Motor neuron (in vitro differentiated cells): ENCODE data around the gene PIK3C3. TPM values are rescaled to one million over a fixed set of nuclear protein-coding genes. Genes with fewer than 3 reads are reported as not detected.

Experiments used
- ATAC-seq, 8 experiments: fragments of 200-7000 bp; cut with Tn5 transposase; replicated peaks in 6 of 8; 2 replicates each; pipeline ENCODE4 v1.8.0; 2021; ENCODE audit warnings: mild to moderate bottlenecking in 8 of 8, moderate library complexity in 8 of 8
- H3K27ac ChIP-seq, 2 donors: fragments of 250-450 bp; sonication (Bioruptor Pico); 2 replicates each; pipeline ENCODE4 v1.9.0; 2021; ENCODE audit warnings: antibody characterized with exemption in 2 of 2, mild to moderate bottlenecking in 2 of 2, moderate library complexity in 1 of 2
- H3K4me1 ChIP-seq, 2 donors: fragments of 250-450 bp; sonication (Bioruptor Pico); replicated peaks in 1 of 2; 2 replicates each; pipeline ENCODE4 v1.6.1; 2021; ENCODE audit warnings: antibody characterized with exemption in 2 of 2, mild to moderate bottlenecking in 2 of 2, moderate library complexity in 1 of 2
- H3K4me3 ChIP-seq, 5 donors: fragments of 250-450 bp; sonication (Bioruptor Pico); 2 replicates each; pipeline ENCODE4 v1.9.0; 2021; ENCODE audit warnings: antibody characterized with exemption in 5 of 5, mild to moderate bottlenecking in 5 of 5, moderate library complexity in 4 of 5
- WGBS, 10 experiments: fragments of 450-650 bp; shearing (Covaris generic); methylation state at CpG; one replicate each; pipeline ENCODE4 v1.0.0; 2022; 5-methylcytosine and 5-hydroxymethylcytosine counted together
- in situ Hi-C, 9 experiments: fragments of 400-800 bp; cut with MboI; loops; one replicate each; pipeline ENCODE4 v1.15.0; 2021; ENCODE audit warnings: low sequenced_read_pairs in 9 of 9, low pct_unique_long_range_greater_than_20kb in 2 of 9; ENCODE audit not compliant: unreplicated experiment in 9 of 9
- total RNA-seq, 8 experiments: library from RNA; unstranded; fragments of 300-600 nt; gene quantifications; 2 replicates each; pipeline versions ENCODE4 v1.2.3 to v1.2.4, GENCODE V29; 2022

PIK3C3 gene
- total RNA-seq, 8 experiments from 2014 or later = 28.0 to 125 (median 37.5) TPM

DNA sequence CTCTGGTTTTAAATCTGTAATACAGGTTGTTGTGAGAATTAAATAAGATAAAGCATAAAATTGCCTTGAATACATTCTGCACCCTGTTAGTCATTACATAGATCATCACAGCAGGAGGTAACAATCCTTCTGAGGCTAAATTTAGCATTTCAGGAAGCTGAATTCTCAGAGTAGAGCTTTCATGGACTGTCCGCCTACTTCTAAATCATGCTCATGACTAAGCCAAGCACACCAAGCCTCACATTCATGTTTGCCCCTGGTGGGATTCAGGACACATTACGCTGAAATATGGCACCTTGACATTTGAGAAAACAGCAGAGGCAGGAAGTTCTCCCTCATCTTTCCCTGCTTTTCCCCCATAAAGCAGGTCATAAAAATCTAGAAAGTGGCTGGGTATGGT is 16.6 kb upstream of the PIK3C3 start:
- no peak overlapping the region for H3K27ac ChIP-seq
- H3K4me3 ChIP-seq = no peak overlapping the region
- peak; percentile 32 to 99 (median 53) for ATAC-seq
- in situ Hi-C loops = no loop called here
- peaks cover 0 to 6% of the 10 kb centered on the region in 2 donors for H3K4me1 ChIP-seq
- 24 to 100% (median 75%) methylated on average over 1 to 2 of the region's 2 CpGs; no CpG with 5 or more reads in 2 of the 10 experiments for WGBS, 10 experiments

DNA sequence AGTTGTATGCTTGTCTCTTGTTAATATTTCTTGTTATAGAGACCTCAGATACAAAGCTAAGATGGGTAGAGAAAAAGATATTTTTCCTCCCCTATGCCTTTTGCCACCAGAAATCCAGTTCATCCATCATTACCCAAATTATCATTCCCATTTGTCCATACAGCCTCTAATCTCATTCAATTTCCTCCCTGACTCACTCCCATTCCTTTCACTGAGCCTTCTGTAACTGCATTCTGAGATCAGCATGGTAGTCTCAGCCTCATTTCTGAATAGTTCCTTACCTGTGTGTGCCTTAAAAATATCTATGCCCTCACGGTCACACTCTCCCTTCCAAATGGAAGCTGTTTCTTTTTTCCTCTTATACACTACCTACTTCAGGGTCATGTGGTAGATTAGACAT is 15.7 kb upstream of the PIK3C3 start:
- WGBS, 10 experiments = 50 to 100% (median 100%) methylated on average over 1 of the region's 1 CpG; no CpG with 5 or more reads in 1 of the 10 experiments
- Histone ChIP-seq H3K4me3 (no peak overlapping the region), H3K27ac (no peak overlapping the region), H3K4me1 (peaks cover 0 to 6% of the 10 kb centered on the region in 2 donors)
- in situ Hi-C loops = no loop called here
- ATAC-seq = no peak

DNA sequence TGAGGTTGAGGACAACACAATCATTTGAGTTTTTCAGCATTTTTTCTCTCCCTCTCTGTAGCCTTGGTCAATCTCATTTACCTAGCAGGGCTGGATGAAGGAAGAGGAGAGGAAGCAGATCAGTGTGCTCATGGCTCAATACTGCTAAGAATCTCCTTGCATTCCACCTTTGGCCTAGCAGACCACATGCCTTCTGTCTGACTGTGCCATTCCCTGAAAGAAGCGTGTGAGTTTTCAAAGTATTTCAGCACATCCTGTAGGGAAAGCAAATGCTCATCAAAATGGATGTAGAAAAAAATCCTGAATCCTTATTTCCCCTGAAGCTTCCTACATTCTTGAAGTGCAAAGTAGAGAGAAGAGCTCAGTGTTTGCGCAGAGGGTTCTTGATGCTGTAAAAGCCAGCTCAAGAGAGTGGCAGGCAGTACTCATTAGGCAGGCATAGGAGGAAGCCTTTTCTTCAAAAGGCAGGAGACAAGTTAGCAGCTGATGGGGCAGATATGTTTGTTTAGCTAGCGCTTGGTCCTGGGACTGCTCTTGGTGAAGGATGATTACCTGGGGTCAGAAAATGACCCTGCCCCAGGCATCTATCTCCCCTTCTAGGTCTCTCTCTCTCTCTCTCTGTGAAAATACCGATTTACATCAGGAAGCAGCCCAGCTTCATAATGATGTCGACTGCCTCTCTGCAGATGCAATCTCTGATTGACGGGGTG is 14.4 kb upstream of the PIK3C3 start:
- WGBS, 10 experiments = 10 to 91% (median 66%) methylated on average over 1 to 6 of the region's 6 CpGs; no CpG with 5 or more reads in 2 of the 10 experiments
- ATAC-seq = peak in 4 of 8 experiments; percentile 15 to 36 (median 22)
- H3K4me1 ChIP-seq = peaks cover 0 to 6% of the 10 kb centered on the region in 2 donors
- in situ Hi-C loops = no loop called here
- H3K27ac ChIP-seq = no peak overlapping the region
- H3K4me3 ChIP-seq = no peak overlapping the region

GRCh38 chr18:41942254-41942653 is 12.8 kb upstream of the PIK3C3 start:
- 0 to 93% (median 38%) methylated on average over 2 of the region's 2 CpGs; no CpG with 5 or more reads in 5 of the 10 experiments for WGBS, 10 experiments
- H3K4me1 ChIP-seq = peaks cover 0 to 3% of the 10 kb centered on the region in 2 donors
- H3K27ac ChIP-seq = no peak overlapping the region
- in situ Hi-C loops = no loop called here
- ATAC-seq = no peak
- no peak overlapping the region for H3K4me3 ChIP-seq

GRCh38 chr18:41948544-41949110 is 6.4 kb upstream of the PIK3C3 start:
- ATAC-seq = no peak
- Histone ChIP-seq H3K4me1 (no peaks in the 10 kb centered on the region), H3K4me3 (no peak overlapping the region), H3K27ac (no peak overlapping the region)
- in situ Hi-C loops = no loop called here
- 43 to 100% (median 85%) methylated on average over 1 to 3 of the region's 3 CpGs; no CpG with 5 or more reads in 1 of the 10 experiments for WGBS, 10 experiments

GRCh38 chr18:41949206-41949920 is 5.7 kb upstream of the PIK3C3 start:
- ATAC-seq = no peak
- Histone ChIP-seq H3K4me3 (no peak overlapping the region), H3K27ac (no peak overlapping the region), H3K4me1 (no peaks in the 10 kb centered on the region)
- 67 to 100% (median 90%) methylated on average over 1 to 2 of the region's 2 CpGs; no CpG with 5 or more reads in 1 of the 10 experiments for WGBS, 10 experiments
- in situ Hi-C loops = no loop called here

- peak overlapping the region in 1 of 2 donors; percentile 69 for H3K27ac ChIP-seq
- H3K4me1 ChIP-seq = peaks cover 8 to 19% of the 10 kb centered on the region in 2 donors
- in situ Hi-C loops = no loop called here
- peak overlapping the region; percentile 53 to 71 (median 57) for H3K4me3 ChIP-seq
- ATAC-seq = peak in 3 of 8 experiments; percentile 10 to 40 (median 31)
- WGBS, 10 experiments = 0 to 20% (median 7%) methylated on average over 2 to 11 of the region's 11 CpGs
Measured at GRCh38 chr18:41955688-41956087, 654 bp downstream of the PIK3C3 start.

- in situ Hi-C loops = no loop called here
- WGBS, 10 experiments = 82 to 100% (median 100%) methylated on average over 1 of the region's 1 CpG; no CpG with 5 or more reads in 1 of the 10 experiments
- no peak for ATAC-seq
- peaks cover 8 to 19% of the 10 kb centered on the region in 2 donors for H3K4me1 ChIP-seq
- no peak overlapping the region for H3K27ac ChIP-seq
- no peak overlapping the region for H3K4me3 ChIP-seq
Measured at GRCh38 chr18:41959045-41959444, 4.0 kb downstream of the PIK3C3 start.

- H3K27ac ChIP-seq = no peak overlapping the region
- 28 to 100% (median 95%) methylated on average over 3 to 7 of the region's 7 CpGs for WGBS, 10 experiments
- in situ Hi-C loops = no loop called here
- no peaks in the 10 kb centered on the region for H3K4me1 ChIP-seq
- ATAC-seq = no peak
- H3K4me3 ChIP-seq = no peak overlapping the region
Measured at GRCh38 chr18:41965634-41966255, 10.7 kb downstream of the PIK3C3 start.

DNA sequence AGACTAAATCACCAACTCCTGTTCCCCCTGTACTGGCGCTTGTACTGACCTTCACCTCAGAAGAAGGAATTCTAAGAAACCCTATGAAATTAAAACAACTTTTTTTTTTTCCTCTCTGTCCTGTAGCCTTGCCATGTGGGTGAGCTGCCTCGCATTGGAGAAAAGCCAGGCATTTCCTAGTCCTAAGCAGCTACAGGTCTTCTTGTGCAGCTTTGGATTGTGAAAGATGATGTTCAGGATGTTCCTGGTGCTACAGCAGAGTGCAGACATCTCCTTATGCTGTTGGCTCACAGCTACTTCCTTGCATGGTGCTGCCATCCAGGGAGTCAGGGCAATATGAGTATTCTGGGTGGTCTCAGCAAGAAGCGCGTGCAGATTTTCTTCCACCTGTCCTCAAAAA is 11.9 kb downstream of the PIK3C3 start:
- in situ Hi-C loops = no loop called here
- Histone ChIP-seq H3K27ac (no peak overlapping the region), H3K4me3 (no peak overlapping the region), H3K4me1 (no peaks in the 10 kb centered on the region)
- ATAC-seq = no peak
- WGBS, 10 experiments = 90 to 100% (median 100%) methylated on average over 1 to 4 of the region's 4 CpGs; no CpG with 5 or more reads in 3 of the 10 experiments

GRCh38 chr18:41967680-41968079 is 12.6 kb downstream of the PIK3C3 start:
- in situ Hi-C loops = no loop called here
- H3K27ac ChIP-seq = no peak overlapping the region

GRCh38 chr18:41969881-41970280 is 14.8 kb downstream of the PIK3C3 start:
- H3K27ac ChIP-seq = no peak overlapping the region
- peaks cover 2 to 13% of the 10 kb centered on the region in 2 donors for H3K4me1 ChIP-seq
- whole genome bisulfite sequencing, 10 experiments = 44 to 100% (median 88%) methylated on average over 1 of the region's 1 CpG; no CpG with 5 or more reads in 3 of the 10 experiments
- H3K4me3 ChIP-seq = no peak overlapping the region
- in situ Hi-C loops = no loop called here
- peak in 3 of 8 experiments; percentile 32 to 90 (median 79) for ATAC-seq

More at GRCh38 chr18:41967680-41968079, 12.6 kb downstream of the PIK3C3 start:
- Histone ChIP-seq H3K4me3 (no peak overlapping the region), H3K4me1 (peaks cover 0 to 2% of the 10 kb centered on the region in 2 donors)
- WGBS, 10 experiments = 40 to 100% (median 80%) methylated on average over 1 to 2 of the region's 2 CpGs; no CpG with 5 or more reads in 5 of the 10 experiments
- ATAC-seq = no peak
